HG03060 (cell line): ENCODE results near the gene AQP5.

ENCODE experiments used
- ATAC-seq: cut with Tn5 transposase; IDR thresholded peaks from one replicate; pipeline ENCODE4 v1.9.1; 2021; ENCODE audit warnings: low read depth, moderate number of reproducible peaks; ENCODE audit not compliant: unreplicated experiment

Gene AQP5

GRCh38 chr12:49962861-49963765 is 1.4 kb downstream of the AQP5 start:
- ATAC-seq, result no peak

DNA sequence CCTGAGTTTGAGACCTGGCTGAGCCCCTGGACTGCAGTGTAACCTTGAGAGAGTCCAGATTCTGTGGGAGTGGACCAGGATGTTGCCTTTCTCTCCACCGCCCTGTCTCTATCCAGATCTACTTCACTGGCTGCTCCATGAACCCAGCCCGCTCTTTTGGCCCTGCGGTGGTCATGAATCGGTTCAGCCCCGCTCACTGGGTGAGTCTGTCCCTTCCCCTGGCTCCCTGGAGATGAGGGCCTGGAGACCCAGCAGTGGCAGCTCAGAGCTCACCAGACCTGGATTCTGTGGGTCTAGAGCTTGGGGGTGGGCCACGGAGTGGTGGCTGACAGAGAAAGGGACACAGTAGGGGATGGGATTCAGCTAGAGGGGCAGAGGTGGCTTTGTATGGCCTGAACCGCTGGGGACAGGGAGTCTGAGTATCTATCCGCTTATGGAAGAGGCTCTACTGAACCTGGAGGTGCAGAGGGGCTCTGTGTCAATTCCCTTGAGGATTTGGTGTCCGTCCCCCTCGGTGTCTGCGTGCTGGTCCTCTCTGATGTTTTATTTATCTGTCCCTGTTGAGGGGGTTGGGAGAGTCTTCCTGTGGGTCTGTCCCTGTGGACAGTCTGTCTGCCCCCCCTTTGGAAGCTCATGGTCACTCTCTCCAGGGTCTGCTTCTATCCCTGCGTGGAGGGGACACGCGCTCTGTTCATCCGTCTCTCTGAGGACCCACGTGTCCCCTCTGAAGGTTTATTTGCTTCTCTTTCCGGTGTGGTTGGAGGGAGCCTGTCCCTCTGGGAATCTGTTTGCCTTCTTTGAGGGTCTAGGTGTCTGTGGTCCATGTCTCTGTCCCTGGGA is 2.5 kb downstream of the AQP5 start:
- ATAC-seq, result no peak

GRCh38 chr12:49964849-49965624 is 3.4 kb downstream of the AQP5 start:
- no peak for ATAC-seq

- ATAC-seq, result no peak
These were observed 4.2 kb downstream of the AQP5 start for GRCh38 chr12:49965836-49966235.

DNA sequence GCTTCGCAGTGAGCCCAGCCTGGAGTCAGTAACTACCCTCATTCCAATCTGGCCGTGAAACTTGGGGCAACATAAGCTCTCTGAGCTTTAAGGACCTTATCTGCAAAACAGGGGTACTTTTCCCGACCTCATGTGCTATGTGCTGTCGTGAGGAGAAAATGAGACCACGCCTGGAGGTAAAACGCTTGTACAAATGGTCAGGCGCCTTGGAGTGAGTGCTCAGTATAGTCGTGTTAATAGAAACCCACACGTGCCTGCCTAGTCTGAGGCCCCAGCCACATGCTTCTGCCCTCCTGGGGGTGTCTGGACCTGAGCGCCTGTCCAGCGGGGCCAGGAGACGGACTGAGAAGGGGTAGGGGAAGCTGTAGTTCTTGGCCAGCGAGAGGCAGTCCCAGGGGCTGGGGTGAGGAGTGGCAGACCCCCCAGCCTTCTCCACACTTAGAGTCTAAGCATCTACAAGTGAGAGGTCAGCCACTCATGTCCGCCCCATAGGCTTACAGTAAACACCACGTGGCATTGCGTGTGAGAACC is 4.9 kb downstream of the AQP5 start:
- ATAC-seq, result no peak

GRCh38 chr12:49967042-49967776 is 5.5 kb downstream of the AQP5 start:
- ATAC-seq, result no peak

DNA sequence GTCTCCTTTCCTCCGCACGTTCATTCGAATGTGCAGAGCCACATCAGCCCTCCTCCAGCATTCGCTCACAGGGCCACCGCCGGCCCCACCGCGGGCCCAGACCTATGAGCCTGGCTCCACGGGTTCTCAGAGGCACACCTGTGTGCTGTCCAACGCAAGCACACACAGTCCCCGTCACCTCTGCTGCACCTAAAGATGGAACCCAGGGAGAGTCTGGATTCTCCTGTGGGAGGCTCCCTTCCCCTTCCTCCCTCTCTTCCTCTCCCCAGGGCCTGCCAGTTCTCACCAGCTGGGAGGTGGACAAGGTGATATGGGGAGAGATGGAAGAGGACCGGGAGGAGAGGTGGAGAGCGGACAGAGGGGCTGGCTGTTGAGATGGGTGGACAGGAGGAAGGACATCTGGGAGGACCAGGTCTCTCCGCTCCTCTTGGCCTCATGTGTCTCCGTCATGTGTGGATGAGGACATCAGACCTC is 6.1 kb downstream of the AQP5 start:
- ATAC-seq, result no peak

- no peak for ATAC-seq
These were observed 6.8 kb downstream of the AQP5 start for GRCh38 chr12:49968471-49968870.

DNA sequence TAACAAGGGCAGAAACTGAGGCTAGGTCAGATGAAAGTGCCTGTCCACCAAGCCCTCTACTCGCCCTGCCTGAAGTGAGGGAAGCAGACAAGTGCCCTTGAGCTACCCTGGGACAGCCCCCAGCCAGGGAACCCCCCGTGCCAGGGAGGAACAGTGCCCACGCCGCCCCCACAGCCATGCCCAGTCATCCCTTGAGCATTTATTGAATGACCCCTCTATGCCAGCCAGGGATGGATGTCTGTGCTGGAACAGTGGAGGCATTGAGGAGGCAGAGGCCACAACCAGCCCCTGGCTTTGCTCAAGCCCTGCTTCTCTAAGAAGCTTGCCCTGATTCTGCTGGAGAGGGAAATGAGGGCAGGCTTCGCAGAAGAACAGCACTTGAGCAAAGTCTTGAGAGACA is 7.4 kb downstream of the AQP5 start:
- no peak for ATAC-seq

- ATAC-seq, result no peak
These were observed 8.2 kb downstream of the AQP5 start for GRCh38 chr12:49969651-49970429.

GRCh38 chr12:49970658-49971057 is 9.0 kb downstream of the AQP5 start:
- no peak for ATAC-seq

- no peak for ATAC-seq
These were observed 9.5 kb downstream of the AQP5 start for GRCh38 chr12:49971141-49971540.

GRCh38 chr12:49972129-49972528 is 10.5 kb downstream of the AQP5 start:
- no peak for ATAC-seq

DNA sequence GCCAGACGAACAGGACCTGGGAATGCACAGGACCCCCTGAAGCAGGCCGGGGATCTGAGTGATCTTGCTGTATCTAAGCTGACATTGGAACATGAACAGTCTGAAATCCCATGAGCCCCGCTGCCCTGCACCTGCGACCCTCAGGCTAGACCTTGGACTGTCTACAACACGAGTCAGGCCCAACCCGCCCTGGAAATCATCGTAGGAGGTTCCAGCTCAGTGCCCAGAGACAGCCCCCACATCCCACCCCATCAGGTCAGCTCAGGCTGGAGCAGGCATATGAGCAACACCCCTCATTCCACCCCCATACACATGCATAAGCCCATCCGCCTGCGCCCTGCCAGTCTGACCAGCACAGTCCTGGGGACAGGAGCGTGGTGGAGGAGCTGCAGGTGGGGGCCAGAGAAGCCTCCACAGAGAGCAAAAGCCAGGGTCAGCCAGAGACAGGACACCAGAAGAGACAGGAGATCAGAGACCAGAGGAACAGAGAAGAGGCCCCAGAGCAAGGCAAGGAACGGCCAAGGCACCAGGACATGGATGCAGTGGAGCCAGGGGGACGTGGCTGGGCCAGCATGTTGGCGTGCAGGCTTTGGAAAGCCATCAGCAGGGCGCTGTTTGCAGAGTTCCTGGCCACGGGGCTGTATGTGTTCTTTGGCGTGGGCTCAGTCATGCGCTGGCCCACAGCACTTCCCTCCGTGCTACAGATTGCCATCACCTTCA is 11.1 kb downstream of the AQP5 start, which contains the start of gene AQP6:
Gene AQP6, plus strand, starts transcription at position 307 of the 720 bp plus-strand sequence. Its CDS starts 227 bp downstream, at position 534.
- ATAC-seq, result no peak

DNA sequence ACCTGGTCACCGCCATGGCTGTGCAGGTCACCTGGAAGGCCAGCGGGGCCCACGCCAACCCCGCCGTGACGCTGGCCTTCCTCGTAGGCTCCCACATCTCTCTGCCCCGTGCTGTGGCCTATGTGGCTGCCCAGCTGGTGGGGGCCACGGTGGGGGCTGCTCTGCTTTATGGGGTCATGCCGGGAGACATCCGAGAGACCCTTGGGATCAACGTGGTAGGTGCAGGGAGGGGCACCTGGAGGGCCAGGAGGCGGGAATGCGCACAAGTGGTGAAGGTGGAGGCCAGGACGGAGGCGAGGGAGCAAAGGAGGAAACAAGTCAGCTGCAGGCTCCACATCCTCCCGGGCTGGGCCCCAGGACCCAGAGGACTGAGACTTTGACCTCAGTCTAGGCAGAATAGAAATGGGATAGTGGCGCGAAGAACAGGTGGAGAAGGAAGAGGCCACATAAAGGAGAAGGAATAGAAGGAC is 11.7 kb downstream of the AQP5 start:
- ATAC-seq, result no peak

- ATAC-seq, result no peak
These were observed 12.6 kb downstream of the AQP5 start for GRCh38 chr12:49974231-49974675.

- no peak for ATAC-seq
These were observed 13.1 kb downstream of the AQP5 start for GRCh38 chr12:49974677-49975317.
